K562 (cell line): ENCODE data around the gene CSF3. TPM values are rescaled to one million over a fixed set of nuclear protein-coding genes. Genes with fewer than 3 reads are reported as not detected.

Source experiments
- CGGBP1 ChIP-seq: fragments of 250-450 bp; sonication (Bioruptor Pico); IDR thresholded peaks from 2 replicates; pipeline ENCODE4 v1.9.0; 2021; ENCODE audit warnings: mild to moderate bottlenecking
- GATA2 ChIP-seq: sonication (generic); formaldehyde crosslinking; IDR thresholded peaks from 2 replicates; pipeline ENCODE4 v1.4.0; 2020; ENCODE audit warnings: mild to moderate bottlenecking, missing genetic modification reagents
- GTF2E2 ChIP-seq: fragments of 200-800 bp; sonication (Bioruptor generic); IDR thresholded peaks from 2 replicates; pipeline ENCODE4 v1.6.1; 2016; ENCODE audit warnings: missing genetic modification characterization, missing compliant biosample characterization
- HDGF ChIP-seq: fragments of 450-650 bp; IDR thresholded peaks from 2 replicates; pipeline ENCODE4 v1.6.1; 2016
- HNRNPLL ChIP-seq: fragments of 200-400 bp; formaldehyde crosslinking; IDR thresholded peaks from 2 replicates; pipeline ENCODE4 v1.6.1; 2017; ENCODE audit warnings: low read length, low read depth, mild to moderate bottlenecking; ENCODE audit not compliant: poor library complexity, severe bottlenecking
- KHSRP ChIP-seq: fragments of 450-650 bp; IDR thresholded peaks from 2 replicates; pipeline ENCODE4 v1.6.1; 2017
- KLF1 ChIP-seq: fragments of 450-650 bp; IDR thresholded peaks from 2 replicates; pipeline ENCODE4 v1.6.1; 2016; ENCODE audit warnings: missing genetic modification characterization, missing compliant biosample characterization
- MTA2 ChIP-seq: fragments of 450-650 bp; IDR thresholded peaks from 2 replicates; pipeline ENCODE4 v1.6.1; 2016; ENCODE audit warnings: low read depth
- NFATC3 ChIP-seq: fragments of 450-650 bp; IDR thresholded peaks from 2 replicates; pipeline ENCODE4 v1.6.1; 2017; ENCODE audit warnings: mild to moderate bottlenecking
- RBBP5 ChIP-seq: fragments of 200-600 bp; sonication (generic); IDR thresholded peaks from 2 replicates; pipeline ENCODE4 v1.6.1; 2012; ENCODE audit warnings: borderline replicate concordance, mild to moderate bottlenecking, low read length, control low read depth, inconsistent platforms; ENCODE audit not compliant: insufficient read depth, poor library complexity, severe bottlenecking
- SMARCA4 ChIP-seq: fragments of 450-650 bp; IDR thresholded peaks from 2 replicates; pipeline ENCODE4 v1.6.1; 2016
- TCF7L2 ChIP-seq: fragments of 150-350 bp; IDR thresholded peaks from 2 replicates; pipeline ENCODE4 v1.6.1; 2016; ENCODE audit warnings: low read depth, mild to moderate bottlenecking, low read length, moderate library complexity
- TRIM24 ChIP-seq, 2 experiments: fragments of 450-650 bp; IDR thresholded peaks; 2 replicates each; pipeline ENCODE4 v1.6.1; 2016
- U2AF2 ChIP-seq: fragments of 200-400 bp; formaldehyde crosslinking; optimal IDR thresholded peaks from 2 replicates; pipeline ENCODE3; 2017; ENCODE audit warnings: low read depth, mild to moderate bottlenecking, low read length
- UBTF ChIP-seq, 2 experiments: IDR thresholded peaks; 2 replicates each; pipeline ENCODE4 v1.6.1; 2012; ENCODE audit warnings: improper control_type of control experiment in 2 of 2, low read depth in 2 of 2, low read length in 2 of 2, borderline replicate concordance in 1 of 2
- ZNF445 ChIP-seq: fragments of 250-450 bp; sonication (Bioruptor Pico); IDR thresholded peaks from 2 replicates; pipeline ENCODE4 v1.4.0; 2020; ENCODE audit warnings: low read depth, mild to moderate bottlenecking, moderate library complexity
- ZSCAN32 ChIP-seq: fragments of 450-650 bp; formaldehyde crosslinking; IDR thresholded peaks from 2 replicates; pipeline ENCODE4 v1.4.0; 2020; ENCODE audit warnings: mild to moderate bottlenecking, moderate library complexity
- polyA plus RNA-seq, 8 experiments: library from polyadenylated mRNA; depleted of rRNA in 4 of 8; stranded (reverse) in 5 of 8; unstranded in 3 of 8; fragments of >200 nt; fragmentation: Nextera tagmentation in 2 of 8; fragmentation: Illumina TruSeq in 1 of 8; extraction: Ambion mirVana in 2 of 8; extraction: Trizol in 1 of 8; gene quantifications; 2 replicates each; pipeline versions ENCODE4 v1.2.1 to v1.2.3, GENCODE V29; 2011 to 2014; ENCODE audit warnings: inconsistent platforms in 1 of 8, missing spikeins in 1 of 8
- total RNA-seq, 7 experiments: library from RNA; depleted of rRNA in 6 of 7; stranded (reverse); fragments of >200 nt in 6 of 7; fragmentation: Illumina TruSeq in 2 of 7; extraction: Trizol in 2 of 7; gene quantifications; 2 replicates each; pipeline versions ENCODE4 v1.2.1 to v1.2.3, GENCODE V29; 2011 to 2021; ENCODE audit warnings: low replicate concordance in 1 of 7
- TF ChIP-seq, protein P1 (sequence below): fragments of 450-650 bp; conservative IDR thresholded peaks from 2 replicates; pipeline ENCODE4 v1.6.1; 2016; ENCODE audit warnings: missing genetic modification characterization, low read depth, mild to moderate bottlenecking, control low read depth, missing compliant biosample characterization
- TF ChIP-seq, protein P2 (sequence below): sonication (generic); formaldehyde crosslinking; IDR thresholded peaks from 2 replicates; pipeline ENCODE4 v1.8.1; 2022; ENCODE audit warnings: missing genetic modification reagents
- TF ChIP-seq, protein P3 (sequence below): IDR thresholded peaks from 2 replicates; pipeline ENCODE4 v1.6.1; 2011; ENCODE audit not compliant: insufficient read length; ENCODE audit errors: extremely low read depth

CSF3 gene
- total and polyA plus RNA-seq, 9 of the 15 experiments (the other 6 are each of a cell fraction or from before 2014, with no cell fraction given) = 0.19 TPM; not detected in 8

- TF ChIP-seq GTF2E2 (tag) (no peak), ZSCAN32 (CRISPR knock-in tag) (no peak), CGGBP1 (no peak), U2AF2 (no peak), RBBP5 (no peak), TRIM24 (IDR thresholded peaks at IDR 0.05) (peak in 1 of 2 experiments; percentile 32; a peak in 1 of 4 replicates), UBTF (IDR thresholded peaks at IDR 0.05; ENCODE audit: borderline replicate concordance in 1 of 2, low read depth in 2 of 2, low read length in 2 of 2) (no peak), SMARCA4 (peak; percentile 90), ZNF445 (CRISPR knock-in tag) (no peak), GATA2 (peak; percentile 49; the same call in 1 of the 2 replicates), NFATC3 (no peak), HDGF (no peak), KLF1 (tag) (no peak), KHSRP (no peak), HNRNPLL (no peak), TCF7L2 (no peak), MTA2 (peak; percentile 15; the same call in 1 of the 2 replicates)
- TF ChIP-seq, protein P1, sequence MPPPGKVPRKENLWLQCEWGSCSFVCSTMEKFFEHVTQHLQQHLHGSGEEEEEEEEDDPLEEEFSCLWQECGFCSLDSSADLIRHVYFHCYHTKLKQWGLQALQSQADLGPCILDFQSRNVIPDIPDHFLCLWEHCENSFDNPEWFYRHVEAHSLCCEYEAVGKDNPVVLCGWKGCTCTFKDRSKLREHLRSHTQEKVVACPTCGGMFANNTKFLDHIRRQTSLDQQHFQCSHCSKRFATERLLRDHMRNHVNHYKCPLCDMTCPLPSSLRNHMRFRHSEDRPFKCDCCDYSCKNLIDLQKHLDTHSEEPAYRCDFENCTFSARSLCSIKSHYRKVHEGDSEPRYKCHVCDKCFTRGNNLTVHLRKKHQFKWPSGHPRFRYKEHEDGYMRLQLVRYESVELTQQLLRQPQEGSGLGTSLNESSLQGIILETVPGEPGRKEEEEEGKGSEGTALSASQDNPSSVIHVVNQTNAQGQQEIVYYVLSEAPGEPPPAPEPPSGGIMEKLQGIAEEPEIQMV = no peak
- TF ChIP-seq, protein P2, sequence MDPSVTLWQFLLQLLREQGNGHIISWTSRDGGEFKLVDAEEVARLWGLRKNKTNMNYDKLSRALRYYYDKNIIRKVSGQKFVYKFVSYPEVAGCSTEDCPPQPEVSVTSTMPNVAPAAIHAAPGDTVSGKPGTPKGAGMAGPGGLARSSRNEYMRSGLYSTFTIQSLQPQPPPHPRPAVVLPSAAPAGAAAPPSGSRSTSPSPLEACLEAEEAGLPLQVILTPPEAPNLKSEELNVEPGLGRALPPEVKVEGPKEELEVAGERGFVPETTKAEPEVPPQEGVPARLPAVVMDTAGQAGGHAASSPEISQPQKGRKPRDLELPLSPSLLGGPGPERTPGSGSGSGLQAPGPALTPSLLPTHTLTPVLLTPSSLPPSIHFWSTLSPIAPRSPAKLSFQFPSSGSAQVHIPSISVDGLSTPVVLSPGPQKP = no peak
- TF ChIP-seq, protein P3, sequence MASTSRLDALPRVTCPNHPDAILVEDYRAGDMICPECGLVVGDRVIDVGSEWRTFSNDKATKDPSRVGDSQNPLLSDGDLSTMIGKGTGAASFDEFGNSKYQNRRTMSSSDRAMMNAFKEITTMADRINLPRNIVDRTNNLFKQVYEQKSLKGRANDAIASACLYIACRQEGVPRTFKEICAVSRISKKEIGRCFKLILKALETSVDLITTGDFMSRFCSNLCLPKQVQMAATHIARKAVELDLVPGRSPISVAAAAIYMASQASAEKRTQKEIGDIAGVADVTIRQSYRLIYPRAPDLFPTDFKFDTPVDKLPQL = no peak
Measured at GRCh38 chr17:39979893-39980350, 35.3 kb upstream of the CSF3 start (continued).
